BLaER1 treated with 17β-estradiol and CSF1 and Interleukin-3, amounts not matched to agents 10 nM and 100 nM (cell line): Measurements from ENCODE around the gene CR1L.
"Not testable (repeated sequence)": the region's sequence is repeated elsewhere in the genome, so short reads cannot be mapped to it uniquely, and the experiment has no call there.

Source experiments
- H3K27ac ChIP-seq, 11 experiments: shearing (Covaris generic); formaldehyde crosslinking; 2 replicates each; pipeline ENCODE4 v1.8.1; 2022
- H3K27me3 ChIP-seq, 11 experiments: shearing (Covaris generic); formaldehyde crosslinking; 2 replicates each; pipeline ENCODE4 v1.8.1; 2022
- H3K36me3 ChIP-seq, 11 experiments: shearing (Covaris generic); formaldehyde crosslinking; 2 replicates each; pipeline ENCODE4 v1.8.1; 2022
- H3K4me1 ChIP-seq, 10 experiments: shearing (Covaris generic); formaldehyde crosslinking; 2 replicates each; pipeline ENCODE4 v1.8.1; 2022
- H3K4me2 ChIP-seq, 11 experiments: shearing (Covaris generic); formaldehyde crosslinking; 2 replicates each; pipeline ENCODE4 v1.8.1; 2022
- H3K4me3 ChIP-seq, 10 experiments: shearing (Covaris generic); formaldehyde crosslinking; 2 replicates each; pipeline ENCODE4 v1.8.1; 2022
- H3K9ac ChIP-seq, 11 experiments: shearing (Covaris generic); formaldehyde crosslinking; 2 replicates each; pipeline ENCODE4 v1.8.1; 2022
- H3K9me3 ChIP-seq, 11 experiments: shearing (Covaris generic); formaldehyde crosslinking; replicated peaks in 1 of 11; 2 replicates each; pipeline ENCODE4 v1.8.1; 2022
- H4K20me1 ChIP-seq, 11 experiments: shearing (Covaris generic); formaldehyde crosslinking; 2 replicates each; pipeline ENCODE4 v1.8.1; 2022
- Cebpa-rat ChIP-seq, 11 experiments: shearing (Covaris generic); IDR thresholded peaks; 2 replicates each; pipeline ENCODE4 v1.8.1; 2022

The CR1L gene

DNA sequence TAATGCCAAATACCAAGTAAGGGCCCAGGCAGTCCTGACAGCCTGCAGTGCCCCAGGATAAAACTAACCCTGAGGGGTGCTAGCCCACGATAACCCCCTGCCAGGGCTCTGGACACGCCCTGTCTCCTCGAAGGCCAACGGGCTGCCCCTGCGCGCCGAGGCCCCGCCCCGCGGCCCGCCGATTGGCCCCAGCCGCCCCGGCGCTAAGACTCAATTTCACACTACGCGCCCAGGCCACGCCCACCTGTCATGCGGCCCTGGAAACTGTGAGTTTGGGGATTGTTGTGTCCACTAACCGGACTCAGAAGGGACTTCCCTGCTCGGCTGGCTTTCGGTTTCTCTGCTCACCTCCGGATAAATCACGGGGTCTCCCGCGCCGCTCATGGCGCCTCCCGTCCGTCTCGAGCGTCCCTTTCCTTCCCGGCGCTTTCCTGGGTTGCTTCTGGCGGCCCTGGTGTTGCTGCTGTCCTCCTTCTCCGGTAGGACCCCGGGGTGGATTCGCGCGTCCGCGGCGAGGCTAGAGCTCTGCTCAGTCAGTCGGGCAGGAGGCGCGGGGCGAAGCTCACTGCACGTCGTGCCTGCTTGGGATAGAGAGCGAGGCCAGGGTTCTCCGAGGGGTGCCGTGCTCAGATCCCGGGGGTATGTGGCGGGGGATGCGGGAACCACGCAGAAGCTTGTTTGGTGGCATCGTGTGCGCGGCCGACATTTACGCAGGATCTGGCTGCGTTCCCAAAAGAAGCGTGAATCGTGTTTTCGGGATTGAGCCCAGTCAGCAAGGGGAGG lies at the start of gene CR1L:
Gene CR1L, plus strand, starts transcription at position 282 of the 783 bp plus-strand sequence. Its CDS starts 101 bp downstream, at position 383.
- Histone ChIP-seq H3K27me3 (no peaks in the 10 kb centered on the region), H3K9me3 (peaks cover 0 to 13% (median 11%) of the 10 kb centered on the region in 11 experiments; a peak in 16 of 22 replicates), H3K36me3 (no peaks in the 10 kb centered on the region), H3K4me3 (no peak within 1 kb of the TSS), H3K4me2 (no peak within 1 kb of the TSS), H4K20me1 (no peaks in the 10 kb centered on the region), H3K27ac (no peak within 1 kb of the TSS), H3K4me1 (no peaks in the 10 kb centered on the region), H3K9ac (no peak within 1 kb of the TSS)
- TF ChIP-seq Cebpa-rat (IDR thresholded peaks at IDR 0.05), result no peak

- H3K4me1 ChIP-seq, result no peaks in the 10 kb centered on the region
- H3K4me2 ChIP-seq, result no peak overlapping the region
- no peak overlapping the region for H3K9ac ChIP-seq
- no peak overlapping the region for H3K27ac ChIP-seq
- TF ChIP-seq Cebpa-rat (IDR thresholded peaks at IDR 0.05), result no peak
- no peak overlapping the region for H3K4me3 ChIP-seq
- no peaks in the 10 kb centered on the region for H4K20me1 ChIP-seq
- H3K27me3 ChIP-seq, result no peaks in the 10 kb centered on the region
- H3K9me3 ChIP-seq, result 0 out of 22 replicates have a peak, but pooled peaks cover 0 to 2% (median 0%) of the 10 kb centered on the region in 11 experiments
- no peaks in the 10 kb centered on the region for H3K36me3 ChIP-seq
Observed at GRCh38 chr1:207603777-207604176, 41.2 kb upstream of the CR1L start.

DNA sequence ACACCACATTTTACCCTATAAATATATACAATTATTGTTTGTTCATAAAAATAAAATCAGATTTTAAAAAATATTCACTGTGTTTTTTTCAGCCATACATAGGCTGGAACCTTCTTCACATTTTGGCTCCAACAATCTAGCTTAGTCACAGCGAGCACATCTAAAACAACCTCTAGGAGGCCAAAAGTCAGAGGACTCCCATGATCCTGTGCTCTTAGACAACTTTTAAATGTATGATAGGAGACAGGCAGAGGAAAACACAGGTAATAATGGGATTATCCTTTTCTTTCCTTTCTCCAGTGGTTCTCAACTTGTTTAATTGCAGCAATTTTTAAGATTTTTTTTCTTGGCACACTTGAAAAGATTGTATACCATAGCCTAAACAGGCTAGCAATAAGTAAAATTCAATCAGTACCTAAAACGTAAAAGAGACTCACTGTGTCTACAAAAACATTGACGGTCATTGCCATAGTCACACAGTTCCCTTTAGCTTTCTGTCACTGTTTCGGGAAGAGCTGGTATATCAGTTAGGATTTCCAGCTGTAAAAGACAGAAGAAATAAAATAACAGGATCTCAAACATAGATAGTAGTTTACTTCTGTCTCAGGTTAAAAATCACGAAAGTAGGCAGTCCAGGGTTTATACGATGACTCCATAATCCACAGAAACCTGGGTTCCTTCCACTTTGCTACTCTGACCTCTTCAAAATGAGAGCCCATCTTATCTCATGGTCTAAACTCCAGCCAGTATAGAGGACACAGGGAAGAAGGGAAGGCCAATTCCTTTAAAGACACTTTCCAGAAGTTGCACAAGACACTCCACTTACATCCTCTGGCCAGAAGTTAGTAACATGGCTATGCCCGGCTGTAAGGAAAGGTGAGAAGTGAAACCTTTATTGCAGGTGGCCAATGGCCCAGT lies 39.2 kb upstream of the CR1L start:
- Histone ChIP-seq H3K27ac (no peak overlapping the region), H4K20me1 (no peaks in the 10 kb centered on the region), H3K27me3 (no peaks in the 10 kb centered on the region), H3K36me3 (no peaks in the 10 kb centered on the region), H3K9ac (no peak overlapping the region), H3K4me3 (no peak overlapping the region), H3K9me3 (no peaks in the 10 kb centered on the region), H3K4me1 (no peaks in the 10 kb centered on the region), H3K4me2 (no peak overlapping the region)
- TF ChIP-seq Cebpa-rat (IDR thresholded peaks at IDR 0.05), result no peak

- Histone ChIP-seq H3K4me3 (no peak overlapping the region), H3K27me3 (no peaks in the 10 kb centered on the region), H3K4me2 (no peak overlapping the region), H3K27ac (no peak overlapping the region), H3K4me1 (no peaks in the 10 kb centered on the region), H4K20me1 (no peaks in the 10 kb centered on the region), H3K36me3 (no peaks in the 10 kb centered on the region), H3K9ac (no peak overlapping the region), H3K9me3 (no peaks in the 10 kb centered on the region)
- TF ChIP-seq Cebpa-rat (IDR thresholded peaks at IDR 0.05), result no peak
Observed at GRCh38 chr1:207606362-207606755, 38.6 kb upstream of the CR1L start.

DNA sequence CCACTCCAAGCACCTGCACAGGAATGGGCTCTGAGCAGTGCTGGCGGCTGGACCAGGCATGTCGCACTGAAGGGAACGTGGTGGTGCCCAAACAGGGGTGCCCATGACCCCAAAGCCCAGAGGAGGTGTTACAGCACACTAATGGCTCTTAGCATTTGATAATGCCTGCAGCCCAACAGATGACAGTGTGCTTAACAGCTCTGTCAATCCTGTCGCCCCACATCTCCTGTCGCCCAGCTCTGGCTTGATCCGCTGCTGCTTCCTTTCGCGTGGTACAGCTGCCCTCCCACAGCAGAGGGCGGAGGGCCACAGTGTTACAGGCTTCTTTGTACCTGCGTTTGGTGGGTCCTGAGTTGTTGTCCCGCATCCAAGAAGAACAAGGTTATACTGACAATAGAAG lies 32.2 kb upstream of the CR1L start:
- H3K9ac ChIP-seq, result no peak overlapping the region
- no peaks in the 10 kb centered on the region for H3K27me3 ChIP-seq
- peaks cover 16 to 24% (median 19%) of the 10 kb centered on the region in 11 experiments for H3K9me3 ChIP-seq
- no peak for TF ChIP-seq Cebpa-rat (IDR thresholded peaks at IDR 0.05)
- H3K36me3 ChIP-seq, result peaks cover 0 to 7% (median 0%) of the 10 kb centered on the region in 11 experiments; a peak in 2 of 22 replicates
- H3K27ac ChIP-seq, result no peak overlapping the region
- no peak overlapping the region; a peak in 1 of 20 replicates for H3K4me3 ChIP-seq
- H4K20me1 ChIP-seq, result no peaks in the 10 kb centered on the region
- no peak overlapping the region for H3K4me2 ChIP-seq
- no peaks in the 10 kb centered on the region for H3K4me1 ChIP-seq

- no peaks in the 10 kb centered on the region for H4K20me1 ChIP-seq
- no peak overlapping the region for H3K9ac ChIP-seq
- H3K4me1 ChIP-seq, result peaks cover 0 to 7% (median 0%) of the 10 kb centered on the region in 10 experiments; a peak in 4 of 20 replicates
- H3K27ac ChIP-seq, result no peak overlapping the region
- no peaks in the 10 kb centered on the region for H3K36me3 ChIP-seq
- no peak overlapping the region for H3K4me2 ChIP-seq
- H3K27me3 ChIP-seq, result no peaks in the 10 kb centered on the region
- H3K4me3 ChIP-seq, result no peak overlapping the region
- no peak for TF ChIP-seq Cebpa-rat (IDR thresholded peaks at IDR 0.05)
- H3K9me3 ChIP-seq, result peaks cover 0 to 3% (median 0%) of the 10 kb centered on the region in 11 experiments; a peak in 5 of 22 replicates
Observed at GRCh38 chr1:207619871-207620542, 24.9 kb upstream of the CR1L start.

GRCh38 chr1:207620543-207620893 lies 24.4 kb upstream of the CR1L start:
- H3K4me3 ChIP-seq, result no peak overlapping the region
- H3K9ac ChIP-seq, result no peak overlapping the region
- H3K27me3 ChIP-seq, result no peaks in the 10 kb centered on the region
- H3K36me3 ChIP-seq, result no peaks in the 10 kb centered on the region
- peaks cover 0 to 7% (median 0%) of the 10 kb centered on the region in 10 experiments; a peak in 4 of 20 replicates for H3K4me1 ChIP-seq
- peaks cover 0 to 8% (median 4%) of the 10 kb centered on the region in 11 experiments; a peak in 9 of 22 replicates for H3K9me3 ChIP-seq
- no peak overlapping the region for H3K4me2 ChIP-seq
- no peak for TF ChIP-seq Cebpa-rat (IDR thresholded peaks at IDR 0.05)
- no peak overlapping the region for H3K27ac ChIP-seq
- no peaks in the 10 kb centered on the region for H4K20me1 ChIP-seq

GRCh38 chr1:207625504-207626071 lies 19.3 kb upstream of the CR1L start:
- not testable (repeated sequence) for H3K4me2 ChIP-seq, H3K27me3 ChIP-seq, H3K36me3 ChIP-seq, H3K27ac ChIP-seq, H3K4me1 ChIP-seq, H4K20me1 ChIP-seq, H3K4me3 ChIP-seq, H3K9ac ChIP-seq
- H3K9me3 ChIP-seq, result peaks cover 0 to 17% (median 9%) of the 10 kb centered on the region in 11 experiments; a peak in 11 of 22 replicates

DNA sequence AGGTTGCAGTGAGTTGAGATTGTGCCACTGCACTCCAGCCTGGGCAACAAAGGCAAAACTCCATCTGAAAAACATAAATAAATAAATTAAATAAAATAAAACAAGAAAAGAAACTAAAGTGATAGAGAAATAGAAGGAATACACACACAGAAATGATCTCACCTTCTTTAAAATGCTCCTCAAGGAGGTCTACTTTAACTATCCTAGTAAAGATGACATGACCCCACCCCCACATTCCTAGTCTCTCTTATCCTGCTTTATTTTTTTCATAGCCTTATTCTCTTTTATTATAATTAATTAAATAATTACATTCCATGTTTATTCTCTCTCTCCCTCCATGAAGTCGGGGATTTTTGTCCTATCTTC lies 18.0 kb upstream of the CR1L start:
- no peak for TF ChIP-seq Cebpa-rat (IDR thresholded peaks at IDR 0.05)
- peaks cover 0 to 17% (median 9%) of the 10 kb centered on the region in 11 experiments; a peak in 11 of 22 replicates for H3K9me3 ChIP-seq
- H3K4me2 ChIP-seq, result no peak overlapping the region
- H3K4me3 ChIP-seq, result no peak overlapping the region
- H4K20me1 ChIP-seq, result no peaks in the 10 kb centered on the region
- H3K27ac ChIP-seq, result no peak overlapping the region
- no peak overlapping the region for H3K9ac ChIP-seq
- H3K27me3 ChIP-seq, result no peaks in the 10 kb centered on the region
- H3K36me3 ChIP-seq, result no peaks in the 10 kb centered on the region
- no peaks in the 10 kb centered on the region for H3K4me1 ChIP-seq
